Brain pericyte (primary cell): ENCODE results near the gene MNDA.

Experiments
- DNase-seq: peaks from one replicate; pipeline ENCODE4 v3.0.0-alpha.2; 2012; ENCODE audit warnings: low read depth, low spot score

Gene MNDA

DNA sequence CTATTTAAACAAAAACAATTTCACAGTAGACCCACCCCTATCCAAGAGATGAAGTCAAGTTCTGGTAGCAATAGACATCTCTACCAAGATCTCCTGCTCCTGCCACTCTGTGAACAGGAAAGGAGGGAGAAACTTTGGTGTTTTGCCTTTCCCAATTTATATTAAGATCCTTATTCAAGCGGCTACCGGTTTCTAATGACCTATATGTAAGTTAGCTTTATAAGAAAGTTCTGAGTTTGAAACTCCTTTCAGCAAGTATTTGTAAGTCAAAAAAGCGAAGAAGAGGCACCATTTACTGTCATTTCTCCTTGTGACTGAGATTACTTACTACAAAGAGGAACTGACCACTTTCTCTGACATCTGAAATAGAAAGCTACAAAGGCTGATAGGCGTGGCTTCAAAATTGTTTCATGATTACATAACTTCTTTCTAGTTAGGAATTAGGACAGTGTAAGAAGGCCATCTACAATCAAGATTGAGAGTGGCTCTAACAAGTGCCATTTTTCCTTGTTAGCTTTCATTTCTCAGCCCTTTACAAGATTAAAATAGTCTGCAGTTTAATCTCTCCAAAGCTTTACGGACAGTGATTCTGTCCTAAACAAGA lies at the start of gene MNDA:
MNDA (plus strand) TSS at position 448 of the 604 bp plus-strand sequence. CDS start 10,803 bp downstream, outside the sequence.
- no peak for DNase-seq

DNA sequence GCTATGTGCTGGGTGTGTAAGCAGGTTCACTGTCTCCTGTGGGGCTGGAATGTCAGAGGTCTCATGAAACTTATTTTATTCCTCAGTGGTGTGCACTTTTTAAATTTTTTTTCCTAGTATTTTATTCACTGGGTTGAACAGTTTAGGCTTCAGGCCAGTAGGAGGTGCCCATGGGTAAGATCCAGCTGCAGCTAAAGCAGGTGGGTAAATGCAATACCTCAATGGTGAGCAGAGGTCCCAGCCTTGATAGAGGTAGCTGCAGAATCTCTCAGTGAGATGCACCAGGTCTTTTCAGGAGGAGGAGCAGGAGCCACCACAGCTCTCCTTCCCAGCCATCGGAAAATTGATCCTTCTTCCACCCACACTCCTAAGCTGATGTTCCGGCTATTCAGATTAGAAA lies 37.5 kb upstream of the MNDA start:
- no peak for DNase-seq

DNA sequence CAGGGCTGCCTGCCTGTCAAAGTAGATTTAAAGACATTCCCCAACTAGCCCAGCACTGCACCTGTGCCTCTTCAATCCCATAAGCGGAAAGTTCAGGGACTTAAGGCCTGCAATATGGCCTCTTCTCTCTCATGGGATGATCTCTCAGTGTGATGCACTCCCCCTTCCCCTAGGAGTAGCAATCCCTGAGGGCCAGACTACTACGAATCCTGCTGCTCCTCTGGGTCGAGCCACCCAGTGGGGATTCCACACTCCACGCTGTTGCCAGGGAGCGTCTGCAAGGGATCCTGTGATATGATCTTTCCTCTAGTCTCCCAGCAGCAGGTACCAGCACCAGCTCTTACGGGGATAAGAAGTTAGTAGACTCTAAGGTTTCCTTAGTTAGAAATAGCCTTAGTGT lies 36.9 kb upstream of the MNDA start:
- DNase-seq, result no peak

GRCh38 chr1:158798531-158798930 lies 32.6 kb upstream of the MNDA start:
- DNase-seq, result no peak

DNA sequence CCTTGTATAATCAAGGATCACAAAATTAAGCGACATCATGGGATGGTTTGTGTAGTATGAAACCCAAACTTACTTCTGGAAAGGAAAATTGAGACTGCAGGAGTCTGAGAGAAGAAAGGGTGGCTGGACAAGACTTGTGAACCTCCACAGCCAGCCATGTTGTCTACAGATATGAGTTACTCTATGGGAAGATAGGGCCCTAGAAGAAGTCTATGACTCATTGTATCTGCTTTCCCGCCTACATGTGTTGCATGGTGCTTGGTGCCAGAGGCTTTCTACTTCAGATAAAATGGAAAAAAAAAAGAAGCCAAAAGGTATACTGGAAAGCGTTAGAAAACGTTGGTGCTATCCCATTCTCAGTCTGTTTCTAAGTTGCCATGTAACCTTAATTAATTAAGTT lies 31.5 kb upstream of the MNDA start:
- DNase-seq, result no peak

DNA sequence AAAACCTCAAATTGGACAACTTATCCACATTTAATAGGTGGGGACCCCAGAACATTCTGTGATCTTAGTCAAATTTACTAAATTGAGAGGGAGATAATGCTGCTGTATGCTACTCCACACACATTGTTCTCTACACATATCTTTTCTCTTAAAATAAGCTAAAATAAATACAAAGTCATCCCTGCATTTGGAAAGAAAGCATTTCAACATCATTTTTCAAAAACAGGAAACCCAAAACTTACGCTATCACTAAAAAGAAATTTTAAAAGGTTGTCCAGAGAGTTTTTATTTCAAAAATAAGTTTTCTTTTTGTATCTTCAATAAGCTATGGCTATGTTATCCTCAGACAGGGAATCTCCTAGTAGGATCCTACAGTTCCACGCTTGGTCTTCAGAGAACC lies 30.6 kb upstream of the MNDA start:
- no peak for DNase-seq

- DNase-seq, result no peak
Observed at GRCh38 chr1:158801396-158801795, 29.8 kb upstream of the MNDA start.

- no peak for DNase-seq
Observed at GRCh38 chr1:158803678-158804077, 27.5 kb upstream of the MNDA start.

DNA sequence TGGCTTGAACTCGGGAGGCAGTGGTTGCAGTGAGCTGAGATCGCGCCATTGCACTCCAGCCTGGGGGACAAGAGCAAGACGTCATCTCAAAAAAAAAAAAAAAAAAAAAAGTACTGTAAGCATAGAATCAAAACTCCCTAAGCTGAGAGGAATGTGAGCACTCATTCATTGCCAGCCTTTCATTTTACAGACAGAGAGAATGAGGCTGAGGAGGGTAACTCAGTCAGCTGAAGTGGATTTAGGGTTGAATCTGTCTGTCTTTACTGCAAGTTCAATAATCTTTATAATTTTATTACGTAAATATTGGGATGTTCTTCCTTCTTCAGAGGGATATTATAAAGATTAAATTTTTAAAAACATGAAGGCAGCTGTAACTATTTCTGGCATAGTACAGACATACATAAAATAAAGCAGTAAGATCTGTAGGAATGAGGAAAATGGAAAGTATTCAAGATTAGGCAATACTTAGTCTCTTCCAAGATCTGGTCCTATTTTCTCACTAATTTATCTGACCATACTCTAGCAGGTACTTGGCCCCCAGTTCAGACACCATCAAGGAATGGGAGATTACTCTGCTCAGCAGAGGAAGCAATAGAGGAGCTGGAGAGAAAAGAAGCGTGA lies 24.1 kb upstream of the MNDA start:
- DNase-seq, result no peak

GRCh38 chr1:158809256-158809655 lies 21.9 kb upstream of the MNDA start:
- no peak for DNase-seq

GRCh38 chr1:158809862-158810261 lies 21.3 kb upstream of the MNDA start:
- DNase-seq, result no peak

DNA sequence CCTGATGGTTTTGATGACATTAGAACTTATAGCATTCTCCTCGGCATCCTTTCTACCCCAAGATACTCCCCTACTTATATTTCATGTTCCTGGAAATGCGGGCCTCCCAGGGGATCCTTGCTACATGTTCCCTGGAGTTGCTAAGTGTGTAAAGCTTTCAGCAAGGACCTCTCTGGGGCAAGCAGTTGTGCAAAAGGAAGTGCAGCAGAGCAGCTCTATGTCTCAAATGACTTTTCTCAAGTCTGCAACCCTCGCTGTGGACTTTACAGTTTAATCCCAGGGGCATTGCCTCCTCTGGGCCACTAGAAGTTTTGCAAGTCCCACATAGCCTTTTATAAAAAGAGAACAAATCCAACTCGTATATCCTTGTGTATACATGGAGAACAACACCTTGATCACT lies 20.8 kb upstream of the MNDA start:
- DNase-seq, result no peak

- no peak for DNase-seq
Observed at GRCh38 chr1:158812336-158812735, 18.8 kb upstream of the MNDA start.

GRCh38 chr1:158813164-158813563 lies 18.0 kb upstream of the MNDA start:
- no peak for DNase-seq

- DNase-seq, result no peak
Observed at GRCh38 chr1:158814970-158815369, 16.2 kb upstream of the MNDA start.

GRCh38 chr1:158818560-158818959 lies 12.6 kb upstream of the MNDA start:
- DNase-seq, result no peak

- no peak for DNase-seq
Observed at GRCh38 chr1:158818975-158819431, 12.1 kb upstream of the MNDA start.

DNA sequence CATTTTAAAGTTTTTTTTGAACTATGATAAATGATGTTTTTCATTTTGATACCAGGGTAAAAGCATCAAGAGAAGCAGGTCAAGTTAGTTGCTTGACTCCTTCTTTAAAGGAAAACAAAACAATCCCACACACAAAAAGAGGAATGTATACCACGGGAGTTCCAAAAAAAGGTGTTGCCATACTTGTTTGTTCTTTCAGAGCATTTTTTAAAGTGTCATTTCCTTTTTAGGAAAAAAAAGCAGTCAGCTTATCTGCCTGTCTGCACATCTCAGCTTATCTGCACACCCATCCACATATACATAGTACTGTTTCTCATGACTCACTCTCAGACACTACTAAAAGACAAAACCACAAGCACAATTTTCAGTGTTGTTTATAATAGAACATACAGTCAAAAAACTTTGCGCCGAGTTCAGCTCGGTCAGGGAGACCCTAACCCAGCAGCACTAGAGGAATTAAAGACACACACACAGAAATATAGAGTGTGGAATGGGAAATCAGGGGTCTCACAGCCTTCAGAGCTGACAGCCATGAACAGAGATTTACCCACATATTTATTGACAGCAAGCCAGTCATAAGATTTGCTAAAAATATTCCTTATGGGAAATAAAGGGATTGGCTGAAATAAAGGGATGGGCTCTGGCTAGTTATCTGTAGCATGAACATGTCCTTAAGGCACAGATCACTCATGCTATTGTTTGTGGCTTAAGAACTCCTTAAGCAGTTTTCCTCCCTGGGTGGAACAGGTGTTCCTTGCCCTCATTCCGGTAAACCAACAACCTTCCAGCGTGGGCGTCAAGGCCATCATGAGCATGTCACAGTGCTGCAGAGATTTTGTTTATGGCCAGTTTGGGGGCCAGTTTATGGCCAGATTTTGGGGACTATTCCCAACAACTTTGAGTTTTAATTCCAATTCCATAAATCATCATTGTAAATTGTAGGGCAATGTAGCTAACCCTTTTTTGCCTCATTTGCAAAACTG lies 11.4 kb upstream of the MNDA start:
- DNase-seq, result no peak

DNA sequence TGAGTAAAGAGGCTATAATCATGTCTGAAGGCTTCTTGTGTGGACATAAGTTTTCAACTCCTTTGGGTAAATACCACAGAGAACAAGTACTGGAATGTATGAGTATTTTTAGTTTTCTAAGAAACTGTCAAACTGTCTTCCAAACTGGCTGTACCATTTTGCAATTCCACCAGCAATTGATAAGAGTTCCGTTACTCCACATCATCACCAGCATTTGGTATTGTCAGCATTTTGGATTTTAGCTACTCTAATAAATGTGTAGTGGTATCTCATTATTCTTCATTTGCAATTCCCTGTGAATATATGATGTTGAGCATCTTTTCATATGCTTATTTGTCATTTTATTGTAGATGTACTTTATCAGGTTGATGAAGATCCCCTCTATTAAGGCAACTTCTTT lies 9.4 kb upstream of the MNDA start:
- DNase-seq, result no peak

- DNase-seq, result no peak
Observed at GRCh38 chr1:158830074-158830677, 975 bp upstream of the MNDA start.

- no peak for DNase-seq
Observed at GRCh38 chr1:158833264-158833663, 2.1 kb downstream of the MNDA start.

DNA sequence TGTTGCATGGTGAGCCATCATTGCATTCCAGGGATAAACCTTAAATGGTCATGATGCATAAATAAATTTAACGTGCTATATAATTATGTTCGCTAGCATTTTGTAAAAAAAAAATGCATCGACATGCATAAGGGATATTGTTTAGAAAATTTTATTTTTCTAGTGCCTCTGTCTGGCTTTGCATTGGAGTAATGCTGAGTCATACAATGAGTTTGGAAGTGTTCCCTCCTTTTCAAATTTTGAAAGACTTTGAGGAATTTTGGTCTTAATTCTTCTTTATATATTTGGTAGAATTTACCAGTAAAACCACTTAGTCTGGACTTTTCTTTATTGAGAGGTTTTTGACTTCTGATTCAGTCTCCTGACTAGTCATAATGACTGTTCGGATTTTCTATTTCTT lies 4.9 kb downstream of the MNDA start:
- DNase-seq, result no peak
